Fibroblast of the aortic adventitia (primary cell): ENCODE results near the gene CSNK2B. TPM values are rescaled to one million over a fixed set of nuclear protein-coding genes. Genes with fewer than 3 reads are reported as not detected.

Experiments used
- DNase-seq: peaks from one replicate; pipeline ENCODE4 v3.0.0-alpha.2; 2010; ENCODE audit warnings: low read depth
- H3K4me3 ChIP-seq: 2 replicates; pipeline ENCODE4 v1.5.1; 2011; ENCODE audit warnings: low read depth, mild to moderate bottlenecking, control low read depth, low read length, moderate library complexity
- total RNA-seq: library from RNA; depleted of rRNA; stranded (reverse); fragments of >200 nt; gene quantifications from 2 replicates; pipeline ENCODE4 v1.2.3, GENCODE V29; 2012; ENCODE audit warnings: low replicate concordance
- TF ChIP-seq, protein P1 (sequence below): IDR thresholded peaks from 2 replicates; pipeline ENCODE4 v1.5.1; 2011; ENCODE audit warnings: mild to moderate bottlenecking, low read length, control low read depth, inconsistent platforms; ENCODE audit not compliant: insufficient read depth

The CSNK2B gene
- total RNA-seq, 1 donor: 214 TPM

DNA sequence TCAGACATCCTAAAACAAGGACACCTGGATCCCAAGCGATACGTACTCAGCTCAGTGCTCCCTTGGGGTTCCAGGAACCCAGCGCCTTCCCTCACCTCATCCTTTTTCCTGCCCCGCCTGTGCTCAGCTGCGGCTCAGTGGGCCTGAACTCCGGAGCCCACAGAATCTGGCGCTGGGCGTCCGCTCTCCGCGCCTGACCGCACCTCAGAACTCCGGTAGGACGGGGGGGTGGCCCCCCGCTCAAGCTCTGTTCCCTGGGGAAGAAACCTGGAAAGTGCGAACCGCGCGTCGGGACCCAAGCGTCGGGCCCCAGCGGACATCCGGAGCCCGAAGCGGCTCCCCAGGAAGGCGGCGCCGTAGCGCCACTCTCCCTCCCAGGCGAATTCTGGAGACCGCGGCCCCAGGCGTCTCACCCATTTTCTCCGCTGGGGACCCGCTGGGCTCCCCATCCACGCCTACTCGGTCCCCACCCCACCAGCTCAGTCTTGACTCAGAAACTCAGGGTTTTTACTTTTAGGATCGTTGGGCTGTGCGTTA, 15.3 kb downstream of the CSNK2B start:
- H3K4me3 ChIP-seq: peak overlapping the region; percentile 60
- peak; percentile 24 for DNase-seq
- TF ChIP-seq, protein P1, sequence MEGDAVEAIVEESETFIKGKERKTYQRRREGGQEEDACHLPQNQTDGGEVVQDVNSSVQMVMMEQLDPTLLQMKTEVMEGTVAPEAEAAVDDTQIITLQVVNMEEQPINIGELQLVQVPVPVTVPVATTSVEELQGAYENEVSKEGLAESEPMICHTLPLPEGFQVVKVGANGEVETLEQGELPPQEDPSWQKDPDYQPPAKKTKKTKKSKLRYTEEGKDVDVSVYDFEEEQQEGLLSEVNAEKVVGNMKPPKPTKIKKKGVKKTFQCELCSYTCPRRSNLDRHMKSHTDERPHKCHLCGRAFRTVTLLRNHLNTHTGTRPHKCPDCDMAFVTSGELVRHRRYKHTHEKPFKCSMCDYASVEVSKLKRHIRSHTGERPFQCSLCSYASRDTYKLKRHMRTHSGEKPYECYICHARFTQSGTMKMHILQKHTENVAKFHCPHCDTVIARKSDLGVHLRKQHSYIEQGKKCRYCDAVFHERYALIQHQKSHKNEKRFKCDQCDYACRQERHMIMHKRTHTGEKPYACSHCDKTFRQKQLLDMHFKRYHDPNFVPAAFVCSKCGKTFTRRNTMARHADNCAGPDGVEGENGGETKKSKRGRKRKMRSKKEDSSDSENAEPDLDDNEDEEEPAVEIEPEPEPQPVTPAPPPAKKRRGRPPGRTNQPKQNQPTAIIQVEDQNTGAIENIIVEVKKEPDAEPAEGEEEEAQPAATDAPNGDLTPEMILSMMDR: peak; percentile 20

DNA sequence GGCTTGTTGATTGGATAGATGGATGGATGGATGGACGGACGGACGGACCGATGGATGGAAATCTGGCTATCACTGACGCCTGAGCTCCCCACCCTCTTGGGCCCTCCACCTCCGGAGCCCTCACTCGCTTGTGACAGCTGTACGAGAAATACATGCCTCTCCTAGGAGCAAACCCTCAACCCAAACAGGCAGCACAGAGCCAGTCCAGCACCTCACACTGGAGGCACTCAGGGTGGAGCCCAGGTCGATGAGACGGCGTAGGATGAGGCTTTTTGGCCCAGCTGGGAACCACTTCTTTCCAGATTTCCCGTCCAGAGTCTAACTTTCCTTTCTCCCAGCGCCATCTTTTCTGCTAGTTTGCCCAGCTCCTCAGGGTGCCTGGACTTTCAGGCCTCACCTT, 17.7 kb downstream of the CSNK2B start:
- TF ChIP-seq, protein P1: no peak
- no peak overlapping the region for H3K4me3 ChIP-seq
- no peak for DNase-seq

DNA sequence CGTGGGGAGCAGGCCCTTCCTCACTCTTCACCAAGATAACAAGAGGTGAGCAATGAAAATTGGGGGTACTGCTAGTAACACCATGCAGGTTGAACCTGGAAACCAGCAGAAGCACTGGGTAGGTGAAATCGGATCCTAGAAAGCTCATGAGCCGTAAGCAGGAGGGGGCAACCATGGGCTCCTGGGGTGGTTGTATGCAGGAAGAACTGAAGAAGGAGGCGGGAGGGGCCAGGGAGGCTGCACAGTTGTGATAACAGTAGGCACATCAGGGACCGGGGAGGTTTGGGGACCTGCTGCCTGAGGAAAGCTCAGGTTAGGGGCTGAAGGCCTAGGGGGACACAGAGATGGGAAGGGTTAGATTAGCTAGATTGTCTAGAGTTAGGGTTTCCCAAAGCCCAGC, 20.6 kb downstream of the CSNK2B start:
- H3K4me3 ChIP-seq: no peak overlapping the region
- TF ChIP-seq, protein P1: no peak
- DNase-seq: no peak

DNA sequence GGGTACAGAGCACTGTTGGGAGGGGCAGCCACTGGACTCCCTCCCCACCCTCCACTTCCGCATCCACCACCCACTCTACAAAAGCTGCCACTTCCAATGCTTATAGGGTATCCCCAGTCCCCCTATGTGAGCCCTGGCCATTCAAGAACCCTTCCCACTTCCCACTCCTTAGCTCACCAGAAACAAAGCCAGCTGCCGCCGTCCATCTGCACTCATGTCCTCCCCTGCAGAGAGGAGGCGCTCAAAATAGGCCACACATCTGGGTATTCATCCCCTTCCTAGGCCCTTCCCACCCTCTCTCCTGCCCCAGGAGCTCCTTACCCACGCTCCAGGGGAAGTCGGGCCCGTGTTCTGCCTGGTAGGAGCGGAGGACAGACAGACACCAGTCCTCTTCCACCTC, 21.4 kb downstream of the CSNK2B start:
- no peak overlapping the region for H3K4me3 ChIP-seq
- TF ChIP-seq, protein P1: no peak
- no peak for DNase-seq

DNA sequence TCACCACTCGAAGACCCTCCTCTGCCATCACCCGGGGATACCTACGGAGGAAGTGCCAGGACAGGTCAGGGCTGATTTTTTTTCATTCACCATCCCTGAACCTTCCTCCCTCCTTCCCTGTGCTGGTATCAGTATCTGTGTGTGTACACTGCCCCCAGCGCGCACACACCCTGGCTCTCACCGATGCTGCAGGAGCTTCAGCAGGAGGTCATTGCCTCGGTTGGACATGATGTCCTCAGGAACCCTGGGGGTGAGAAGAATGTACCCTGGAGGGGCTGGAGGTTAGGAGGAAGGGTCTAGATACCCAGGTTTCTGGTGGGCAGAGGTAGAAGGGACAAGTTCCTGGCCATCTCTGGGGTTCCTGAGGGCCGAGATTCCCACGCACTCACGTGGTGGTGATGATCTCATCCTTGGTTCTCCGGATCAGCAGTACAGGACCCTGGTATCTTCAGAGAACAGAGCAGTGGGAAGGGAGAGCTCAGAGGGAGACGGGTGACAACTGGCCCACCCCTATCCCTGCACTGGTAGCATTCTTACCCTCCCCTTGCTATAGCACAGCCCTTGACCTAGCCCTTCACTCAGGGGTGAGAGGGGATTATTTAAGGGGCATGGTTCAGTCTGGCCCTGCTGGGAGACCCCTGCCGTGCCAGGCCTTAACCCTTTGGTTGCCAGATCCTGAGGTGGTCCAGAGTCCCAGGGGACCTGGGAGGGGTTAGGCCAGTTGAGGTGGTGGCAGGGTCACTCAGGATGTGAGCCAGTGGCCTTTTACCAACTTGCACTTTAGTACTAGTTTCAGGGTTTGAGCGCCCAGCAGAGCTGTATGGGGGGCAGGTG, 22.2 kb downstream of the CSNK2B start:
- H3K4me3 ChIP-seq: no peak overlapping the region
- TF ChIP-seq, protein P1: no peak
- no peak for DNase-seq

DNA sequence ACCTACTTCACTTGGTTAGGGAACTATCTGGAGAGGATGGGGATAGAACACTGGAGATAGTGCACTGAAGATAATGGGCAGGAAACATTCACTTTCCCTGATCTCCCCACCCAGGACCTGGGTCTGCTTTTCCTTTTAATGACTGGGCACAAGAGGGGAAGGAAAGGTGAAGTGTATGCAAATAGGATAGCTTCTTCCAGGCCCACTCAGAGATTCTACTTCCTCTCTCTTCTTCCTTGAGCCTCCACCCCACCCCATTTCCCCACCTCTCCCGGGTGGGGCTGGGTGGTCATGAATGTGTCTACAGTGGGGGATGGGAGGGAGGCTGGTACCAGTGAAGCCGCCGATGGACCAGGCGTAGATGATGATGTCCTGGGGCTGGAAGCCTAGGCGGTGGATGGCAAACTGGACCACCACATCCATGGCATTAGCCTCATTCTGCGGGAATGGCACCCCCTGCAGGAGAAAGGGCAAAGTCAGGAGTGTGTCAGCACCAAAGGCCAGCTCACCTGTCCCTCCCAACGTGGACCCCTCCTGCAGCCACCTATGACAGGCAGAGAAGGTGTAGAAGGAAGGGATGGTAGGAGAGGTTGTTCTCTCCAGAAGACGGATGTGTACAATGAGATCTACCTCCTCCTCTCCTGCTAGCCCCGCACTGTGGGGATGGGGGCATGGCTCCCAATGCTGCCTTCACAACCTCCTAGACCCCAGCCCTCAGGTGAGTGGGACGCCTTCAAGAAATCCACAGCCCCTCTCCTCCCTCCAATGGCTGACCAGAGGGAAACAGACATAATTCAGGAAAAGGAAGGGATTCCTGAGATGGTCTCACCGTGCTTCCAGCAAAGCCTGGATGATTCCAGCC, 23.6 kb downstream of the CSNK2B start:
- no peak for DNase-seq
- TF ChIP-seq, protein P1: peak; percentile 57

More for the DNA sequence above, 23.6 kb downstream of the CSNK2B start:
- H3K4me3 ChIP-seq: no peak overlapping the region
